ENCODE measurements around the gene ATG9B.

The ATG9B gene

GRCh38 chr7:151069841-151070573 lies 45.7 kb upstream of the ATG9B start:
- Histone ChIP-seq H2AFZ (ENCODE audit: low read depth) (no peak overlapping the region), H3K4me2 (no peak overlapping the region), H3K4me1 (ENCODE audit: low read depth, poor library complexity, severe bottlenecking) (no peaks in the 10 kb centered on the region), H3K79me2 (ENCODE audit: insufficient read depth, low read depth) (no peaks in the 10 kb centered on the region), H3K27me3 (ENCODE audit: insufficient read depth, low read depth) (no peaks in the 10 kb centered on the region), H3K9ac (no peak overlapping the region), H4K20me1 (ENCODE audit: insufficient read depth) (no peaks in the 10 kb centered on the region), H3K4me3 (IDR thresholded peaks at IDR 0.05; ENCODE audit: insufficient read depth, low read depth, low read length) (no peak overlapping the region), H3K36me3 (ENCODE audit: insufficient read depth) (peaks cover 8% of the 10 kb centered on the region; the same call in 1 of the 2 replicates), H3K27ac (no peak overlapping the region)
- TF ChIP-seq CTCF (conservative IDR thresholded peaks at IDR 0.05; ENCODE audit: low read depth, low read length) = no peak

GRCh38 chr7:151068069-151068773 lies 43.9 kb upstream of the ATG9B start:
- H3K36me3 ChIP-seq (ENCODE audit: insufficient read depth) = peaks cover 8% of the 10 kb centered on the region; the same call in 1 of the 2 replicates
- H3K4me3 ChIP-seq (IDR thresholded peaks at IDR 0.05; ENCODE audit: insufficient read depth, low read depth, low read length) = no peak overlapping the region
- H3K4me1 ChIP-seq (ENCODE audit: low read depth, poor library complexity, severe bottlenecking) = no peaks in the 10 kb centered on the region
- H3K79me2 ChIP-seq (ENCODE audit: insufficient read depth, low read depth) = no peaks in the 10 kb centered on the region
- no peak overlapping the region for H3K4me2 ChIP-seq
- no peak overlapping the region for H3K27ac ChIP-seq
- H4K20me1 ChIP-seq (ENCODE audit: insufficient read depth) = no peaks in the 10 kb centered on the region
- H2AFZ ChIP-seq (ENCODE audit: low read depth) = no peak overlapping the region
- H3K9ac ChIP-seq = no peak overlapping the region
- no peaks in the 10 kb centered on the region for H3K27me3 ChIP-seq (ENCODE audit: insufficient read depth, low read depth)
- no peak for TF ChIP-seq CTCF (conservative IDR thresholded peaks at IDR 0.05; ENCODE audit: low read depth, low read length)

- Histone ChIP-seq H4K20me1 (ENCODE audit: insufficient read depth) (no peaks in the 10 kb centered on the region), H3K36me3 (ENCODE audit: insufficient read depth) (peaks cover 8% of the 10 kb centered on the region; the same call in 1 of the 2 replicates), H3K4me2 (no peak overlapping the region), H3K79me2 (ENCODE audit: insufficient read depth, low read depth) (peaks cover 8% of the 10 kb centered on the region; the same call in 1 of the 2 replicates), H3K9ac (no peak overlapping the region), H2AFZ (ENCODE audit: low read depth) (no peak overlapping the region), H3K27me3 (ENCODE audit: insufficient read depth, low read depth) (no peaks in the 10 kb centered on the region), H3K4me3 (IDR thresholded peaks at IDR 0.05; ENCODE audit: insufficient read depth, low read depth, low read length) (no peak overlapping the region), H3K4me1 (ENCODE audit: low read depth, poor library complexity, severe bottlenecking) (no peaks in the 10 kb centered on the region), H3K27ac (no peak overlapping the region)
- no peak for TF ChIP-seq CTCF (conservative IDR thresholded peaks at IDR 0.05; ENCODE audit: low read depth, low read length)
These were observed 42.1 kb upstream of the ATG9B start for GRCh38 chr7:151066273-151066974.

- H3K4me1 ChIP-seq (ENCODE audit: low read depth, poor library complexity, severe bottlenecking) = peaks cover 6% of the 10 kb centered on the region
- no peak overlapping the region for H3K9ac ChIP-seq
- no peak overlapping the region for H3K27ac ChIP-seq
- no peak overlapping the region for H3K4me2 ChIP-seq
- no peak for TF ChIP-seq CTCF (conservative IDR thresholded peaks at IDR 0.05; ENCODE audit: low read depth, low read length)
- H3K4me3 ChIP-seq (IDR thresholded peaks at IDR 0.05; ENCODE audit: insufficient read depth, low read depth, low read length) = no peak overlapping the region
- H3K36me3 ChIP-seq (ENCODE audit: insufficient read depth) = peaks cover 8% of the 10 kb centered on the region; the same call in 1 of the 2 replicates
- peaks cover 15% of the 10 kb centered on the region; the same call in 1 of the 2 replicates for H3K79me2 ChIP-seq (ENCODE audit: insufficient read depth, low read depth)
- no peaks in the 10 kb centered on the region for H4K20me1 ChIP-seq (ENCODE audit: insufficient read depth)
- no peak overlapping the region for H2AFZ ChIP-seq (ENCODE audit: low read depth)
- no peaks in the 10 kb centered on the region for H3K27me3 ChIP-seq (ENCODE audit: insufficient read depth, low read depth)
These were observed 41.2 kb upstream of the ATG9B start for GRCh38 chr7:151065516-151065915.

Data from KMS-11 (cell line).